Mucosa of descending colon (tissue), 3 donors: ENCODE measurements around the gene GRIN1. TPM values are rescaled to one million over a fixed set of nuclear protein-coding genes. Genes with fewer than 3 reads are reported as not detected.

Source experiments
- ATAC-seq: fragments of 200-7000 bp; cut with Tn5 transposase; one replicate; pipeline ENCODE4 v1.9.1; 2020; ENCODE audit warnings: mild to moderate bottlenecking, moderate library complexity
- DNase-seq, 3 donors: peaks; one replicate each; pipeline ENCODE4 v3.0.0-alpha.2; 2020
- H3K36me3 ChIP-seq: fragments of 200-600 bp; one replicate; pipeline ENCODE4 v1.8.0; 2021; ENCODE audit warnings: low read depth, mild to moderate bottlenecking
- H3K4me1 ChIP-seq: fragments of 200-600 bp; one replicate; pipeline ENCODE4 v1.8.0; 2021; ENCODE audit warnings: low read depth, mild to moderate bottlenecking
- H3K4me3 ChIP-seq: fragments of 200-600 bp; one replicate; pipeline ENCODE4 v1.8.0; 2021; ENCODE audit warnings: mild to moderate bottlenecking
- H3K9me3 ChIP-seq: fragments of 200-600 bp; one replicate; pipeline ENCODE4 v1.8.0; 2021; ENCODE audit warnings: mild to moderate bottlenecking
- intact Hi-C, 2 donors: fragments of 100-400 bp; cut with DNase I in 1 of 2; cut with micrococcal nuclease in 1 of 2; formaldehyde crosslinking; loops; one replicate each; pipeline versions ENCODE4 v1.11.0 to v1.11.1; 2022; cut with DNase I, micrococcal nuclease
- total RNA-seq, 3 donors: library from RNA; stranded (reverse); fragmentation: NEBNext Ultra II Directional in 2 of 3; extraction: Animal tissue kit (Norgen Biotek cat#: 25700) in 2 of 3; gene quantifications; one replicate each; pipeline versions ENCODE4 v1.2.1 to v1.2.4, GENCODE V29; 2021 to 2023
- TF ChIP-seq, protein P1 (sequence below): fragments of 200-600 bp; IDR thresholded peaks from one replicate; pipeline ENCODE4 v1.8.0; 2022; ENCODE audit warnings: antibody characterized with exemption, mild to moderate bottlenecking
- donor health status: DM: no; HTN: no; CAD: no; lungs with moderate emphysema.
- donor health status: DM: no; HTN: no; CAD: no.
- donor health status: DM: no; HTN: yes; CAD: no.

GRIN1 gene
- total RNA-seq, 3 donors from 2014 or later, result 0.36 to 2.6 TPM; not detected in 1

DNA sequence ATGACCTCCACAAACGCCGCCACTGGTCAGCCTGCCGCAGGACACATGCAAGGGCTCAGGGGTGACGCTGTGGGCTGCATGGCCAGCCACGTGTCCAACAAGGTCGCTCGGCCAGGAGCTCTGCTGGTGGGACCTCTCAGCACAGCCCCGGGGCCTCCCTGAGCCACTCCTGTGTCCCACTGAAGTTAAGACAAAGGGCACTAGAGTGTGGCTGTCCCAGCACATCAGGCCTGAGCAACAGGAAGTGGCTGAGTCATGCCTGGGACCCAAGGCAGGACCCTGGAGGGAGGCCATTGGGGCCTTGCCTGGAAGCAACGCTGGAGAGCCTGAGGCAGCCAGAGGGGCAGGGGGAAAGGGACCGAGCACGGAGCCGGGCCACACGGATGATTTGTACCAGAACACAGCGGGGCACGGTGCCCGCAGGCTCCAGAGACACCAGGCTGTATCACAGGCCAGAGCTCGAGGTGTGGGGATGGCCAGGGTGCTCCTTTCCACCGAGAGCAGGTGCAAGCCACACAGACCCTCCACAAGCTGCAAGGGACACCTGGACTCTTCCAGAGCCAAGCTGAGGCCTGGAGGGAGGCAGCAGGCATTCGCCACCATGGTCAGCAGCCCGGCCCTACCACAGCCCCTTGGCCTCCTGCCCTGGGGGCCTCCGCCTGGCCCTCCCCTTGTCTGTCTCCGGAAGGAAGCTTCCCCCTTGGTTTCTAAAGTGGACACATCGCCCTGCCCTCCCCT, 39.4 kb downstream of the GRIN1 start:
- H3K9me3 ChIP-seq, result no peaks in the 10 kb centered on the region
- ATAC-seq (no peak), DNase-seq (no peak)
- intact Hi-C loops, result no loop called here
- H3K4me1 ChIP-seq, result peaks cover 21% of the 10 kb centered on the region
- H3K4me3 ChIP-seq, result no peak overlapping the region
- H3K36me3 ChIP-seq, result peaks cover 3% of the 10 kb centered on the region
- TF ChIP-seq, protein P1, sequence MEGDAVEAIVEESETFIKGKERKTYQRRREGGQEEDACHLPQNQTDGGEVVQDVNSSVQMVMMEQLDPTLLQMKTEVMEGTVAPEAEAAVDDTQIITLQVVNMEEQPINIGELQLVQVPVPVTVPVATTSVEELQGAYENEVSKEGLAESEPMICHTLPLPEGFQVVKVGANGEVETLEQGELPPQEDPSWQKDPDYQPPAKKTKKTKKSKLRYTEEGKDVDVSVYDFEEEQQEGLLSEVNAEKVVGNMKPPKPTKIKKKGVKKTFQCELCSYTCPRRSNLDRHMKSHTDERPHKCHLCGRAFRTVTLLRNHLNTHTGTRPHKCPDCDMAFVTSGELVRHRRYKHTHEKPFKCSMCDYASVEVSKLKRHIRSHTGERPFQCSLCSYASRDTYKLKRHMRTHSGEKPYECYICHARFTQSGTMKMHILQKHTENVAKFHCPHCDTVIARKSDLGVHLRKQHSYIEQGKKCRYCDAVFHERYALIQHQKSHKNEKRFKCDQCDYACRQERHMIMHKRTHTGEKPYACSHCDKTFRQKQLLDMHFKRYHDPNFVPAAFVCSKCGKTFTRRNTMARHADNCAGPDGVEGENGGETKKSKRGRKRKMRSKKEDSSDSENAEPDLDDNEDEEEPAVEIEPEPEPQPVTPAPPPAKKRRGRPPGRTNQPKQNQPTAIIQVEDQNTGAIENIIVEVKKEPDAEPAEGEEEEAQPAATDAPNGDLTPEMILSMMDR, result no peak

DNA sequence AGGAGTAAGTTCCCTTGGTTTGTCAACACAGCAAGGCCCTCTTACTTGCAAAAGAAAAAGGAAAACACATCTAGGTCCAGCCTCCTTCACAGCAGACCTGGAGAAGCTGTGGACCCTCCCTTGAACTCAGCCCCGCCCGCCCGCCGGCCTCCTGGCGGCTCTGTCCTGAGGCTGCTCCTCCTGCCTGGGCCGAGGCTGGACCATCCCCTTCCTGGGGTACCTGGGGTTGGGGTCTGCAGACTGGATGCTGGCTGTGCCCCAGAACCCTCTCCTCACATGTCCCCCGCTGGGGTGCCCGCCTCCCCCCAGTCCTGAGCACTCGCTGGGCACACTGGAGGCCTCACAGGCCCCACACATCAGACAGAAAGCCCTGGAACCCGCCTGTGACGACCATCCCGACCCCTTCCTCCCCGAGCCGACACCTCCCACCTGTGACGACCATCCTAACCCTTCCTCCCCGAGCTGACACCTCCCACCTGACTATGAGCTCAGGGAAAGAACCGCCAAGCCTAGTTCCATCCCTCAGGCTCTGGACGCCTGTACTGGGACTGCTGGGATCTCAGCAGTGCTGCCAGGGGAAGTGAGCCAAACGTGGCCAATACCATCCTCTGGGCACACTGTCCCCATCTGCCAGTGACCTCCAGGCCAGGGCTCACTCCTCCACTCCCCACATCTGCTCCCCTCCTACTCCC, 40.1 kb downstream of the GRIN1 start:
- ATAC-seq (no peak), DNase-seq (no peak)
- TF ChIP-seq, protein P1, result no peak
- Histone ChIP-seq H3K36me3 (peaks cover 3% of the 10 kb centered on the region), H3K4me1 (peaks cover 21% of the 10 kb centered on the region), H3K9me3 (no peaks in the 10 kb centered on the region), H3K4me3 (no peak overlapping the region)
- intact Hi-C loops, result no loop called here

DNA sequence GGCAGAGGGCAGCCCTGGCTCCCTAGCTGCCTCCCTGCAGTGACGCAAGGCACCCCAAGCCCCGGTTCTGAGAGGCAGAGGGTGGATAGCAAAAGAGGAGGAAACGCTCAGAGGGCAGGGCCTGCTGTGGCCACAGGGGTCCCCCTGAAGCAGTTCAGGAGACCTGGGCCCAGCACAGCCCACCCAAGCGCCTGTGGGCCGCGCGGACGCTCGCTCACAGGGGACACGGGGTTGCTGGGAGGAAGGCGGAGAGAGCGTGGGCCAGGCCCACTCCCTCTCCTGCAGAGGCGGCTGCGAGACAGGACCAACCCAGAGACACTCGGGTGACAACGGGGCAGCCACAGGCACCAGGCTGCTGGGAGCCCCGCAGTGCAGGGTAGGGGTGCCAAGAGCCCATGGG, 40.8 kb downstream of the GRIN1 start:
- Histone ChIP-seq H3K36me3 (peaks cover 3% of the 10 kb centered on the region), H3K4me1 (peaks cover 14% of the 10 kb centered on the region), H3K4me3 (no peak overlapping the region), H3K9me3 (no peaks in the 10 kb centered on the region)
- TF ChIP-seq, protein P1, result no peak
- intact Hi-C loops, result no loop called here
- no peak for DNase-seq
- ATAC-seq, result no peak

DNA sequence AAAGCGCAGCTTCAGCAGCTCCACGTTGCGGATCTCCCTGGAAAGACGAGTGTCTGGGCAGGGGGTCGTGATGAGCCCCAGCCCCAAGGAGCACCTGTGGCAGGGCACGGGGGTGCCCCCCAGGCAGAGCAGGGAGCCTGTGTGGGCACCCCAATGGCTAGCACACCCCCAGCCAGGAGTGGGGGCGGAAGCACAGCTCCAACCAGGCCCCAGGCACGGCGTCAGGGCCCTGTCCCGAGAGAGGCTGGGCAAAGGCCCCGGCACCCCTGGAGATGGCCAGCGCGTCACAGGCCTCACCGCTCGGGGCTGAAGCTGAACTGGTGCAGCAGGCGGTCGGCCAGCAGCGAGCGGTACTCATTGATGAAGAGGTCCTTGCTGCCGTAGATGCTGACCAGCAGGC, 41.5 kb downstream of the GRIN1 start:
- no peak for ATAC-seq
- peaks cover 3% of the 10 kb centered on the region for H3K36me3 ChIP-seq
- DNase-seq, result no peak
- TF ChIP-seq, protein P1, result no peak
- H3K4me3 ChIP-seq, result no peak overlapping the region
- H3K4me1 ChIP-seq, result peaks cover 7% of the 10 kb centered on the region
- no peaks in the 10 kb centered on the region for H3K9me3 ChIP-seq
- intact Hi-C loops, result no loop called here

DNA sequence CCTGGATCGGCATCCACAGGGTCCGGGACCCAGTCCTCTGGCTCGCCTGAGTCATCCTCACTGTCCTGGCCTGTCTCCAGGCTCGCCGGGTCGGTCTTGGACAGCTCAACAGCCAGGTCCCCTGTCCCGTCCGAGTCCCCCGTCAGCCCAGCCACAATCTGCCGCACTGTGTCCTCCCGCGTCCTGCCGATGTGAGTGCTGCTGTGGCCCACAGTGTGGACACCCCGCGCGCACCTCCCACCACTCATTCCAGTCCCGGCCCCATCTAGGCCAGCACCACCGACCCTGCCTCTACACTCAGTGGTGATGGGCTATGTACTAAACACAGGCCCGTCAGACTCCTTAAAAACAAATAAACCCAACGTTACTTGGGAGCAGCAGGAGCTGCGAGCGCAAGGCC, 42.7 kb downstream of the GRIN1 start:
- H3K9me3 ChIP-seq, result no peaks in the 10 kb centered on the region
- peaks cover 3% of the 10 kb centered on the region for H3K36me3 ChIP-seq
- H3K4me1 ChIP-seq, result peaks cover 8% of the 10 kb centered on the region
- TF ChIP-seq, protein P1, result no peak
- intact Hi-C loops, result no loop called here
- H3K4me3 ChIP-seq, result no peak overlapping the region
- DNase-seq (no peak), ATAC-seq (no peak)
